Mammary epithelial cell (primary cell): ENCODE results near the gene KCNB1.

ENCODE experiments used
- CTCF ChIP-seq, 2 donors: IDR thresholded peaks in 1 of 2; conservative IDR thresholded peaks in 1 of 2; 2 replicates each; pipeline ENCODE4 v1.5.1; 2011 to 2012; ENCODE audit warnings: inconsistent platforms in 2 of 2, low read length in 2 of 2, mild to moderate bottlenecking in 2 of 2, control low read depth in 1 of 2, low read depth in 1 of 2; ENCODE audit not compliant: insufficient read depth in 1 of 2; ENCODE audit errors: extremely low read depth in 1 of 2
- EZH2 ChIP-seq: IDR thresholded peaks from 2 replicates; pipeline ENCODE4 v1.6.1; 2012; ENCODE audit warnings: low read length, inconsistent platforms, borderline replicate concordance

GRCh38 chr20:49511788-49512525 is 29.5 kb upstream of the KCNB1 start:
- TF ChIP-seq CTCF (conservative IDR thresholded peaks at IDR 0.05 in 1 of 2, IDR thresholded peaks at IDR 0.05 in 1 of 2; ENCODE audit: extremely low read depth in 1 of 2, insufficient read depth in 1 of 2, low read depth in 1 of 2, low read length in 2 of 2) (no peak), EZH2 (no peak)
